Skeletal muscle cell (primary cell): ENCODE results near the gene KCNIP2.

Experiments used
- DNase-seq: peaks from one replicate; pipeline ENCODE4 v3.0.0-alpha.2; 2010; ENCODE audit warnings: low read depth
- H3K4me3 ChIP-seq: 2 replicates; pipeline ENCODE4 v1.5.1; 2011; ENCODE audit warnings: low read depth, mild to moderate bottlenecking, control low read depth, low read length, moderate library complexity

The KCNIP2 gene

DNA sequence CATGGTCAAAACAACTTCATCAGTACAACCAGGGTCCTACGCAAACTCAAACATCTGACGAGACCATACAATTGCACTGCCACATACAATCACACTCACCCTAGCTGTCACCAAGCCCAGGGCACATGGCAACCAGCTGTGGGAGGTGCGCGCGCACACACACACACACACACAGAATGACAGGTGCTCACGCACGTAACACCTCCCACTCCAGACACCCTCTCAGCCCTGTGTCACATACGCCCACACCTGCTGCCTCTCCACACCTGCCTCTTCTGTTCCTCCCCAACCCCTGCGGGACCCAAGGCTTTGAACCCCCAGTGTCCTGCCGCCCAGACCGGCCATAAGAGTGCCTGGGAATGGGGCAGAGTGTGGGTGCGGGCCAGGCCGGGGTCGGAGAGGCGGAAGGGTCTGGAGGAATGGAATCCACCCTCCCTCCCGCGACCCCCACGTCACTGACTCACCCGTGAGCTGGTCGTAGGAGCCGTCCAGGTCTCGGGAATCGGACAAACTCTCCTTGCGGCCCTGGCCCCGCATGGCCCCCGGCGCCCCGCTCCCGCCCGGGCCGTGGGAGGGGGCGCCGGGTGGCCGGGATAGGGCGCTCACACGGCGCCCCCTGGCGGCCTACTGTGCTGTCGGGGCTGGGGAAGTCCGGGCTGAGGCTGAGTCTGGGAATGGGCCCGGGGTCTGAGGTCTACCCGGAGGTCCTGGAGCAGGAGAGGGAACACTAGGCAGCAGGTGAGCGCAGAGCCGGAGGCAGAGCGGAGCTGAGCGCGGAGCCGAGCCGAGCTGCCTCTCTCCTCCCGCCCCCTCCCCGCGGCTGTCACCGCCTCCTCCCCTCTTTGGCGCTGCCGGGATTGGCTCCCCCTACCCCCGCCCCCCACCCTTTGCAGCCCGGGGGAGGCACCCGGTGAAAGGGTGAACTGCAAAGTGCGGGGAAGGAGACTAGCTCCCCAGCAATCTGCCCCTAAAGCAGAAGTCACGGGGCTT, at the start of gene KCNIP2:
KCNIP2 (minus strand) TSS at position 769 of the 990 bp plus-strand sequence; CDS start at position 537, 232 bp downstream.
- no peak for DNase-seq

DNA sequence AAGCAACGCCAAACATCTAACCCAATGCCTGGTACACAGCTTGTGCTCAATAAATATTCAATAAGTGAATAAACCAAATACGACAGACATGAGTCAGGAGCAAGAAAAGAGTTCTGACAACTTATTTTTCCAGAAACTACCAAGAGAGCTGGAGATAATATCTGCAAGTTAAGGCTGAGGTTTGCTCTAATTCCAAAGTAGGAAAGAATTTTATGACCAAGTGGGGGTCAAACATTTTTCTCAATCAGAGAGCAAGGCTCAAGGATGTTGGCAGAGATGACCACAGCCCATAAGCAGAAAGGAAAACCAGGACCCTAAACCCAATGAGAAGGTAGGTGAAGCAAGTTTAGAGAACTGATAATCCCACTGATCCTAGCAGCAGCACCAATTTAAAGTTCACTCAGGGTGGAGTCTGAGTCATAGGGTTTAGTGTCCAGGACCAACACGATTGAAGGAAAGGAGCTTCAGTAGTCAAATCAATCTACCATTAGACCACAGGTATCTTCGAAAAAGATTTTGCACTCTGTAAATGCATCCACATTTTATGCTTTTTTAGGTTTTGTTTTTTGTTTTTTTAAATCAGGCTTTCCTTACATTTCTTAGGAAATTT, 49.3 kb upstream of the KCNIP2 start:
- no peak for DNase-seq
- H3K4me3 ChIP-seq, result no peak overlapping the region

More for the DNA sequence above, at the start of gene KCNIP2:
- peak within 1 kb of the TSS; percentile 21 for H3K4me3 ChIP-seq

DNA sequence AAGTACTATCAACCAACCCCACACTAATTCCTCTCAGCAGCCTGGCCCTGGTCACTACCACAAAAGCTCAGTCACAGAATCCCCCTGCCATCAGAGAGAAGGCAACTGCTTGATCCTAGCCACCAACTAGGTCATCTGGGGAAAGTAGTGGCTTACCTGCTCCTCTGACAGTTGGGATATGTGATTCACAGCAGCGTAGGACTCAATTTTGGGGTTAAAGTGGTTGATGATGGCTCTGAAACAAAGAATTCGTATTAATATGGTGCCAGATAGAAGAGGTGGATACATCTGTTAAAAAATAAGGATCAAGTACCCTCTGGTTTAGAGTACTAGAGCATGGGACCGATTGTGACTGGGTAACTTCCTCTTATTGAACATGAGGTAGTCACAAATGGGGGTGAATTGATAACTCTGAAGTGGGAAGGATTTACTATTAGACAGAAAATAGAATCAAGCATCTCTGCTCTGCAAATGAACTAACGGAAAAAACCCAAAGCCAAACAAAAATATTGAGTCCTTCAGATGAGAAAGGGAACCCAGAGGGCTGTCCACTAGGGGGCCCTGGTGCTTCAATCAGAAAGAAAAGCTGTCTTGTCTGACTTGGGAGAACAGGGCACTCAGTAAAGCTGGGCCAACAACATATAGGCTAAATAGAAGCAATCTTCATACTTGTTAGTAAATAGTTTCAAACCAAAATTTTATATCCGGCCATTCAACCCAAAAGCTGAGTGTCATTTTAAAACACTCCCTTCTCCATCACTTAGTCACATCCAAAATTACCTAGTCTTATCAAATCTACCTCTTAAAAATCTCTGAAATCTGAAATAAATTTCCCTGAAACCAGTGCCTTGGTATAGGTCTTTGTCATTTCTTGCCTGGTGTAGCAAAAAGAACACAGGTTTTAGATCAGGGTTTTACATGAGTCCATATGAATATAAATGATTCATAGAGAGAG, 45.9 kb upstream of the KCNIP2 start:
- DNase-seq, result peak; percentile 32
- no peak overlapping the region for H3K4me3 ChIP-seq

DNA sequence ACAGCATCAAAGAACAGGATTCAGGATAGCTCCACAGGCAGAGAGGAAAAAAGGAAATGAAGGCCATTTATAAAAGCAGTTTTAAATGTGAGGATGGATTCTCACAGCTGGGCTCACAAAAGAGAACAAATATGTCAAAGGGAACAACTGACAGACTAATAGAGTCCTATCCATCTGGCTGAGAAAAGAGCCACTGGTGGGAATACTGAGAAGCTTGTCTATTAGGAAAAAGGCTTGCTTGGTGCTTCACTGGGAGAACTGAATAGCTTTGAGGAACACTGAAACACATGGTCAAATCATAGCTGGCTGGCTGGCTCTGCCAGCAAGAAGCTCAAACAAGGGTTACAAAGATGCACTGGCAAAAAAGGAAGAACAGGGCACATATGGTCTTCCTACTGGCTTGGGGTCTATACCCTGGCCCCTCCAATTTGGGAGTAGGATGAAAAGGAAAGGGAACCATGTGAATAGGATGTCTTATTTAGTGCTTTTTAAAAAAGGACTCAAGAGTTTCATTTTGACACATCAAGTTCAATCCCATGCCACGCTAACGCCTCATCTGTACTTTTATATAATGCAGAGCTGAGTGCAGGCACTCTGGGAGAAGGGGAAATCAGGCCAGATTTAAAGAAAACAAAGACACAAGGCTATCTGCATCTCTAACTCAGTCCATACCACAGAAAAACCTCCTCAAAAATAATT, 44.8 kb upstream of the KCNIP2 start:
- DNase-seq, result no peak
- H3K4me3 ChIP-seq, result no peak overlapping the region

DNA sequence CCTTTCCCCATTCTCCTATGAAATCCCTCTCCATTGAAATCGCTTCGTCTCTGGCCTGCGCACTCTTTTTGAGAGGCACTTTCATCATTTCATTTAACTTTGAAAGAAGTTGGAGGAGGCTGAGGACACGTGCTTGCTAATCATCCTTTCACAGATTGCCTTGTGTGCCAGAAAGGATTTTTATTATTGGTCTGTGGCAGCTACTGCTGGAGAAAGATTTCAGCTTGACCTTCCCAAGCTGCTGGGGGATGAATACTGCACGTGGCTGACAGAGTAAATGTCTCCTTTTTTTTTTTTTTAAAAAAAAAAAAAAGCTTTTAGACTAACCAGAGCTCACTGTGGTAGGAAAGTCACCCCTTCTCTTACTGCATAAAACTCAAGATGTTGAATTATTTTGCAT, 44.2 kb upstream of the KCNIP2 start:
- no peak for DNase-seq
- no peak overlapping the region for H3K4me3 ChIP-seq

DNA sequence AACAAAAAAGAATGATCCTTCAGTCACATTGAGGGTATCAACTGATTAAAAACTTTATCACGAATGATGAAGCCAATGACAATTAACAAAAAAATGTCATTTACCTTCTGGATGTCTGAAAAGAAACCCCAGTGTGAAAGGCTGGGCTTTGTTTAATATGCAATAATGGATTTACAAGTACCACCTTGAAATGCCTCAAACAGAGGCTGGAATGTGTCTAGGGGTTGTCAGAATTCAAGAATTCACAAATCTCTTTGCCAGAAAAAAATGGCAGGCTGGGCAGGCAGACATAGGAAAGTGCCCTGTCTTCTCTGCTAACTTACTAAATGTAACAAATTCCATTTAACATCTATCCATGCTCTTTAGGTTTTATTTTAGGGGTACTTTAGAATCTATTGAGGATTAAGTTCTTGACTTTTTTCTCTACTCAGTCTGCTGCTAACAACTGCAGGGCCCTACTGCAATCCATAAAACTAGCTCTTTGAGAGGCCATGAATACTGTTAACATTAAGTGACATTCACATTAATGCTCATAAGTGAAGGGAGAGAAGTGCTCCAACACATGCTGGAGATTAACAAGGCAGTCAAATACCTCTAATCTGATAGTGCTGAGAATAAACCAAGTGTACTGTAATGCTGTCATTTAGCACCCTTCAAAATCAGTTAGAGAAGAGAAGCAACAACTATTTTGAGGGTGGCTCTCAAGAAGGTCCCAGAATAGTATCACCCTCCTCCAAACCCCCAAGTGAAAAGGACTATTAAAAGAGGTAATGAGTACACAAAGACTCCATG, 43.1 kb upstream of the KCNIP2 start:
- DNase-seq, result no peak
- H3K4me3 ChIP-seq, result no peak overlapping the region

DNA sequence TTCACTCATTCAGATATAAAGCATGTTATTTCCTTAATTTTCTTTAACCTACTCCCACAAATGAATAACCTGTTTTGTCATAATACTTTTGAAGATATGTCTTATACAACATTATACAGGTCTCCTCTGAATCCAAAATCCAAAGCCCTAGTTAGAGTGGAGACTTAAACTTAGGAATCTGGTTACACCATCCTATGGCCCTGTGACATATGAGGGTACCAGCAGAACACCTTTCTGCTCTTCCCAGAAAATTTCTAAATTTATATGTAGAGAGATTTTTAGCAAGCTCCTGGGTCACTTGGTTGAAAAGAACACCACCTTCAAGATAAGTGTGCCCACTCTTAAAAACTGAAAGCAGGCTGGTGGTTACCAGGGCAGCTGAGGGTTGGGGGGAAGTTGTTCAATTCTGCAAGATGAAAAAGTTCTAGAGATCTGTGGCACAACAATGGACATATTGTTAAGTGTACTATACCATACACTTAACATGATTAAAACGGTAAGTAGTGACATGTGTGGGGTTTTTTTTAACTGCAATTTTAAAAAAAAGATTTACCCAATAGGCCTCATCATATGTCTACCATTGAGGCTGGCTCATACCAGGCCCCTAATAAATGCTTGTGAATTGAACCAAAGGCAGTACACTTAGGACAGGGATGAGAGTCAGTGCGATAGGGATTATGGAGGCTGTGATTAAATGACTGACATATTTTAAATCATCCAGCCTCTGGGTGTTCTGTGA, 37.6 kb upstream of the KCNIP2 start:
- DNase-seq, result no peak
- no peak overlapping the region for H3K4me3 ChIP-seq

DNA sequence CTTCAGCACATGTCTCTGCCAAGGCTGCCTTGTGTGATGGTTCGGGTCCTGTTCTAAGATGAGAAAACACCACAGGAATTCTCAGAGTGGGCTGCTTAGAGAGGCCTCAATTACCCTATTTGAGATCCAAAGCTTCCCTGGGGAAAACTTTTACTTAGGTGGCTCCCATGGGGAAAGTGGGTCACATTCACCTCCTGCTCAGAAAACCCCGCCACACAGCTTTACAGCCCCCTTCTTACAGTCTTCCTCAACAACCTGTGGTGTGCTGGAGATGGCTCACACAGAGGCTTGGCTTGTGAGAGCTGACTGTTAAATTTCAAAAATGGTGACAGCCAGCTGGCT, 36.6 kb upstream of the KCNIP2 start:
- DNase-seq, result no peak
- no peak overlapping the region for H3K4me3 ChIP-seq

DNA sequence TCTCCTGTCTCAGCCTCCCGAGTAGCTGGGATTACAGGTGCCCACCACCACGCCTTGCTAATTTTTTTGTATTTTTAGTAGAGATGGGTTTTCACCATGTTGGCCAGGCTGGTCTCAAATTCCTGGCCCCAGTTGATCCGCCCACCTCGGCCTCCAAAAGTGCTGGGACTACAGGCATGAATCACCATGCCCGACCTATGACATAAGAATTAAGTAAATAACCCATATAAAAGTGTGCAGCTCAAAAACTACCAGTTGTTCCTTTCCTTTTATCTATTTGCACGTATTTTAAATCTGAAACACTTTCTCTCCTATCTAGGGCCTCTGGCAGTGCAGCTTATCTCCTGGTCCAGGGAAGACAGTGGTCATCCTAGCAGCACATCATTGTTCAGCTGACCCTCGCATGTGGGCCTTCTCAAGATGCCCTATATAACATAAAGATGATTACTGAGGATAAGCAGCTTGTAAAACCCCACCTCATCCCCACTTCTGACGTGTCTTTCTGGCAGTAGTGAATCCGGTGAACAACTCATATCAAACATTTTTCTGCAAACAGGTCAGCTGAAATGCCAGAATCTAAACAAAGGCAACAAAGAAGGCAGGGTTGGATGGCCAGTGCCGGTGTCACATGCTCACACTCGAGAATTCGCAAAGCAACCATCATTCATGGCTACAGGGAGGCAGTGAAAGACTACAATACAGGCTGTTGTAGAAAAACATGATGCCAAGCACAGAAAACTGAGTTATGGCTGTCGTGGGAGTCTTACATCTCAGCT, 36.0 kb upstream of the KCNIP2 start:
- no peak for DNase-seq
- no peak overlapping the region for H3K4me3 ChIP-seq

DNA sequence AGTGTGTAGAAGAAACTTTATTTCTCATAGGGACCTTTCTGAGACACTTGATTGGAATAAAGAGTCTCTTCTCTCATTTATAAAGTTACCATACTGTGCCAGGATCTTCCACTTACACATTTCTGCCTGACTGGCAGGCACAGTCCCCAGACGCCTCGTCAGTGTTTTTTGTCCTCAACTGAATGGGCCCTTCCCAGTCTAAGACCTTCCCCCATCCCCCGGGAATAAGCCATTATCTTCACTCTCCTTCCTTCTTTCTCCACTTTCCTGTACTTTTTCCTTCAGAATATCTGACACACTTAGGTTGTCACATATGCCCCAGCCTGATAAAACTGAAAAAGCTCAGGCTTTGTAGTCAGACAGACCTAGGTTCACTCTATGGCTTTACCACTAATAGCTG, 35.3 kb upstream of the KCNIP2 start:
- H3K4me3 ChIP-seq, result no peak overlapping the region
- no peak for DNase-seq

DNA sequence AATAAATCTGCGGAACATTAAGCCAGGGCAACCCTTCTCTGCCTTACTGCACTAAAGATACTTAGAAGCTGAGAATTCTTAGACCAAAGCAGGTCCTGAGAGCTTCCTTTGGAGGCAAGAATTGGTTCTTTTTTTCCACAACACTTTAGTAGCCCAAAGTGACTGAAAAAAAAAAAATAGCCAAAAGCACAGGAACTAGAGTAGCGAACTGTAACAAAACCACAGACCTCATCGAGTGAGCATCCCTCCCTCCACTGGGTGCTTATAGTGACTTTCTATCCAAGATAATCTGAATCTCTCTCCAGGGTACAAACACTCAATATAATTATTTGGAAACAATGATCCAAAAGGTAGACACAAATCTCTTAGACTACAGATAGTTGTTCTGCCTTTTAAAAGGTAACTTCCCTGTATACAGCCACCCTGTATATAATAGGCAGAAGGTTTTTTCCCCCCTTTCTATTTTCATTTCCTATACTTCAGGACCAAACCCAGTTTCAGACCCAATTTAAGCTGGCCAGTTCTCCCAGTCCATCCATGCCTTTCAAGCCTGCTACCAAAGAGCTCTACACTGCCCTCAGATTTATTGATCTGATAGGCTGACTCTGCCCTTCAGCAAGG, 31.6 kb upstream of the KCNIP2 start:
- no peak for DNase-seq

DNA sequence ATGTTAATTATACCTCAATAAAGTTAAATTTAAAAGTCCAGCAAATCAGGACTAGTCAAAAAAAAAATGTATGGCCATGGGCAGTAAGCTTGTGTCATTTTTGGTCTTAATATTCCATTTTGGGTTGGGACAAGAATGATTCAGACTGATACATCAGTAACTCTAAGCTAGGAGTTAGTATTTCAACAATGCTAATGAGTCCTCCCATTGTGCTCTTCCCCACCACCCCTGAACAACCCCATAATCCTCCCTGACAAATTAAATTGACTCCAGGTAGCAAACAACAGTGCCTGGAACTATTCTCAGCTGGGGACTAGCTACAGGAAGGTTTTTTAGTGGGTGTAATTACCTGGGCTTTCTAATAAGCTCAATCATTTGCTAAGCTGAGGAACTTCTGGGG, 30.7 kb upstream of the KCNIP2 start:
- H3K4me3 ChIP-seq, result no peak overlapping the region
- DNase-seq, result no peak

More for the DNA sequence above, 31.6 kb upstream of the KCNIP2 start:
- no peak overlapping the region for H3K4me3 ChIP-seq

DNA sequence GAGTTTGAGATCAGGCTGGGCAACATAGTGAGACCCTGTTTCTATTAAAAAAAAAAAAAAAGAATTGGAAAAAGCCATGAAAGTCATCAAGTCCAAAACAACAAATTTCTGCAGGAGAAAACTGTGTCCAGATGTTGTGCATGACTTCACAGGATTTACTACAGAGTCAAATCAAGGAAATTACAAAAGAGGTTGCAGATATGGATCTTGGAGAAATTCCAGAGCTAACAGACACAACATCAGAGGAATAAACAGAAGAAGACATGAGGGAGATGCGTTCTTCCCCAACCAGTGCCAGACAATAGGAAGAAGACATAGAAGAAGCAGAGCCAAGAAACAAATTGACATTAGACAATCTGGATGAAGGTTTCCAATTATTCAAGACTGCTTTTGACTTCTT, 24.3 kb upstream of the KCNIP2 start:
- H3K4me3 ChIP-seq, result no peak overlapping the region
- no peak for DNase-seq

DNA sequence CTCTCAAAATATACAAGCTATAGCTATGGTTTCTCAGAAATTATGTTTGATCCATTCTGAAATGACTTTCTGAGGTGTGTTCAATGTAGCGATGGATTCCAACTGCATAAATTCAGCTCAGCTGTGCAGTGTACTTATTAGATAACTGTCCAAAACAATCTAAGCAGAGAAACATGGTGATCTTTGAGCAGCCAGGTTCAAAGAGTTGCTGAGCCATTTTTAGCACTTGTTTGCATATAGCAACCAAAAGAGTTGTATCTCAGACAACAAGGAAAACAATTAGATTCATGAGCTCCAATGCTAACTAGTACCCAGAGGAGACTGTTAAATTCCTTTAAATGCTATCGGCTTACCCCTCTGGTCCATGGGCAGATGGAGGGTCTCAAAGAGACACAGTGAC, 15.9 kb upstream of the KCNIP2 start:
- no peak for DNase-seq
- no peak overlapping the region for H3K4me3 ChIP-seq

DNA sequence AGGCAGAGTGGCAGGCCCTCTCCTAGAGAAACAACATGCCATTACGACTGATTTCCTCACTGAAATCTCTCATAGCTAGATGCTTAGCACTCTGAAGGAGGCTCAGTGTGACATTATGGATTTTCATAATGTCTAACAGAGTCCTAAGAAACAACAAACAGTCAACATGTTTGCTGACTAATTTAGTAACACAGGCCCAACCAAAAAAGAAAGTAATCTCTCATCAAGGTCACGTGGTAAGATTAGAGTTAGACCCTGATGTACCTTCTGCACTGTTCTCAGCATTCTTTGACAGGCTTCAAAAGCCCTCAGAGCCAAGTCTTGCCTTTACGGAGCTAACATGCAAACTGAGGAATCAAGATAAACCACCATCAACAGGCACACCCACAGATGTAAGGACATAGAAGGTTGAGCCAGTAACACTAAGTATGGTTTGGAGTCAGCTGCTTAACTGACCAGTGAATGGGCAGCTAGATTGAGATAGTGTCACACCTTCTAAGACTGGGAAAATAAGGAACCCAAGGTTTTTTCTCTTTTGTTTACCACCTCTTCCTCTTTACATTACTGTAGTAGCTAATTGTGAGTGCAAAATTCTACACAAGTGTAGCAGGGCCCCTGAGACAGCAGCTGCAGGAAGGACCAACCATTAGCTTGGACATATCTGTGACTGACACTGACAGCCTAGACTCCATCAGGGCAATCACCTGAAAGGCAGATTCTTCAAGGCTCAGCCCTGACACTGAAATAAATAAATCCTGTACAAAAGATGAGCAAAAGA, 15.3 kb upstream of the KCNIP2 start:
- no peak for DNase-seq
- no peak overlapping the region for H3K4me3 ChIP-seq
